GM12872 (cell line): ENCODE results near the gene HSD17B1.

Experiments used
- TF ChIP-seq, protein P1 (sequence below): IDR thresholded peaks from 3 replicates; pipeline ENCODE4 v1.5.1; 2011; ENCODE audit warnings: low read depth, mild to moderate bottlenecking, low read length, moderate library complexity; ENCODE audit not compliant: insufficient read depth

The HSD17B1 gene

GRCh38 chr17:42512733-42513251, 39.9 kb upstream of the HSD17B1 start:
- TF ChIP-seq, protein P1, sequence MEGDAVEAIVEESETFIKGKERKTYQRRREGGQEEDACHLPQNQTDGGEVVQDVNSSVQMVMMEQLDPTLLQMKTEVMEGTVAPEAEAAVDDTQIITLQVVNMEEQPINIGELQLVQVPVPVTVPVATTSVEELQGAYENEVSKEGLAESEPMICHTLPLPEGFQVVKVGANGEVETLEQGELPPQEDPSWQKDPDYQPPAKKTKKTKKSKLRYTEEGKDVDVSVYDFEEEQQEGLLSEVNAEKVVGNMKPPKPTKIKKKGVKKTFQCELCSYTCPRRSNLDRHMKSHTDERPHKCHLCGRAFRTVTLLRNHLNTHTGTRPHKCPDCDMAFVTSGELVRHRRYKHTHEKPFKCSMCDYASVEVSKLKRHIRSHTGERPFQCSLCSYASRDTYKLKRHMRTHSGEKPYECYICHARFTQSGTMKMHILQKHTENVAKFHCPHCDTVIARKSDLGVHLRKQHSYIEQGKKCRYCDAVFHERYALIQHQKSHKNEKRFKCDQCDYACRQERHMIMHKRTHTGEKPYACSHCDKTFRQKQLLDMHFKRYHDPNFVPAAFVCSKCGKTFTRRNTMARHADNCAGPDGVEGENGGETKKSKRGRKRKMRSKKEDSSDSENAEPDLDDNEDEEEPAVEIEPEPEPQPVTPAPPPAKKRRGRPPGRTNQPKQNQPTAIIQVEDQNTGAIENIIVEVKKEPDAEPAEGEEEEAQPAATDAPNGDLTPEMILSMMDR: no peak

DNA sequence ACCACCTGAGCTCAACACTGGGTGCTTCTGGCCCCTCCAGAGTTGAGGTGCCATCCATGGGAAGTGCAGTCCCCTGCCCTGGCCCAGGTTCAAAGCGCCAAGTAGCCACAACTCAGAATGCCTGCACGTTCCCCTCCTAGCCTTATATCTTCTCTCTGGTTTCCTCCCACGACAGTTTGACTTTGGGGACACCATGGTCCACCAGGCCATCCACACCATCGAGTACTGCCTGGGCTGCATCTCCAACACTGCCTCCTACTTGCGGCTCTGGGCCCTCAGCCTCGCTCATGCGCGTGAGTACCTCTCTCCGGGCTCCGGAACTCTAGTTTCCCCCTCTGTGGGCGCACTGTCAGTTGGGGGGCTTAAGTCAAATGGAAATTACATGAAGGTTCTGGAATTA, 39.0 kb upstream of the HSD17B1 start:
- TF ChIP-seq, protein P1: no peak

DNA sequence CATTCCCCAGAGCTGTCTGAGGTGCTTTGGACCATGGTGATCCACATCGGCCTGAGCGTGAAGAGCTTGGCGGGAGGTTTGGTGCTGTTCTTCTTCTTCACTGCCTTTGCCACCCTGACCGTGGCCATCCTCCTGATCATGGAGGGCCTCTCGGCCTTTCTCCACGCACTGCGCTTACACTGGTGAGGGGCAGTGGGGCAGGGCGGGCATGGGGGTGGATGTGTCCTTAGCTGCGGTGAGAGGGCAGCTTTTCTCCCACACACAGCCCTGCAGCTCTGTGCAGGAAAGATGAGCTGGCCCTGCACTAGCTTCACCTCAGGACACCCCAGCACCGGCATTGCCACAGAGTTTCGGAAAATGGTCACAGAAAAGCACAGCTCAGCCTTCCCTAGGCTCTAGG, 38.4 kb upstream of the HSD17B1 start:
- TF ChIP-seq, protein P1: no peak

- TF ChIP-seq, protein P1: no peak
Measured at GRCh38 chr17:42514867-42515266, 37.9 kb upstream of the HSD17B1 start.

DNA sequence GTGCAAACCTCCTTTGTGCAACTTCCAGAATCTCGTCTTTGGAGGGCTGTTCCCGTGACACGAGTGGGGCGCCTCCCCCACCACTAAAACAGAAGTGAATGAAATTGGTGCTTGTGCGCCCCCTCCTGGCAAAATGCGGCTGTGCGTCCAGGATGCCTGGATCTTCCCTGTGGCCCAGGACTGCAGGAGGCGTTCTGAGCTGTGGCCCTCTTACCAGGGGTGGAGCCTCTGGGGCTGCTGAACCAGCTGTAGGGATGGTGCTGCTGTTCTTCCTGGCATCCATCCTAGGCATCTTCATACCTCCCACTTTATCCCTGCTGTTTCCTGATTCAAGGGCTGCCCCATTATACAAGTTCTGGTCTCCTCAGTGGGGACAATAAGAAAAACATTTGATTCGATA, 35.2 kb upstream of the HSD17B1 start:
- TF ChIP-seq, protein P1: peak; percentile 94

GRCh38 chr17:42518046-42518754, 34.5 kb upstream of the HSD17B1 start:
- TF ChIP-seq, protein P1: no peak

DNA sequence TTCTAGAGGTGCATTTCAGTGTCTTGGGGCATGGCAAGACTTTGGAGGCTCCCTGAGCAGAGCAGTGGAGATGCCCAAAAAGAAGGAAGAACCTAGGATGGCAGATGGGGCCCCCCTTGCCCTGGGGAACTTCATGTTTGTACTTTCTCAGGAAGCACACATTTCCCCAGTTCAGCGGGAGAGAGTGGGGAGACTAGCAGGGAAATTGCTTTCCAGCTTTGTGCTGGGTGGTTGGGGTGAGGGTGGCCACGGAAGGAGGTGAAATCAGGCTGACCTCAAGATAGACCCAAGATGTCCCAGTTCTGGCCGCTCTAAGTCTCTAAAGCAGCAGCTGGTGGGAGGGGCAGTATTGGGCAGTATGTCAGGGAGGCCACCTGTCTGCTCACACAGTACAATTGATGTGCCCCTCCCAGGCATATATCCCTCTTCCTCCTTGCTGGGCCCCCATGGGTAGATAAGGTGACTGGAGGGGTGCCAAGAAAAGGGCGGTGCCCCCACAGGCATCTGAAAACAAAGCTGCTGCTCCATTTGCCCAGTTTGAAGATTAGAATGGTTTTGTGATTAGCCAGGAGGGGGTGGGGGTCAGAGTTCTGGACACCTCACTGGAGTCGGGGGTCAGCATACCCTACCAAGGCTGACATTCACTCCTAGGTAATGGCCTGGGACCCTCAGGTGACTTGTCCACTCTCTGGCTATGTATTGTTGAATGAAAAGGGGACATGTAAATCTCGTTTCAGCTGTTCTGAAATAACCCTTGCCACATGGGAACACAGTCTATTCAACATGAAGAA, 33.8 kb upstream of the HSD17B1 start:
- TF ChIP-seq, protein P1: no peak
